CD4-positive, alpha-beta T cell treated with Interferon gamma for 1 hour (primary cell): ENCODE measurements around the gene EVI2B.
A peak's percentile ranks its signal among the peaks of the same experiment; 100 is the strongest.
"Not testable (repeated sequence)": the region's sequence is repeated elsewhere in the genome, so short reads cannot be mapped to it uniquely, and the experiment has no call there.

ENCODE experiments used
- DNase-seq: peaks from one replicate; pipeline ENCODE4 v3.0.0-alpha.2; 2020

Gene EVI2B

GRCh38 chr17:31313982-31314781, at the start of gene EVI2B:
Gene EVI2B (minus strand): TSS chr17:31314054. CDS start chr17:31305609, 8,445 bp downstream.
- no peak for DNase-seq

GRCh38 chr17:31357839-31358394, 44.1 kb upstream of the EVI2B start:
- no peak for DNase-seq

- no peak for DNase-seq
These were observed 43.2 kb upstream of the EVI2B start for GRCh38 chr17:31357091-31357490.

GRCh38 chr17:31355935-31356334, 42.1 kb upstream of the EVI2B start:
- DNase-seq = no peak

- DNase-seq = no peak
These were observed 35.6 kb upstream of the EVI2B start for GRCh38 chr17:31349454-31349853.

GRCh38 chr17:31345191-31345747, 31.4 kb upstream of the EVI2B start:
- not testable (repeated sequence) for DNase-seq

GRCh38 chr17:31339906-31340661, 26.2 kb upstream of the EVI2B start:
- no peak for DNase-seq

- DNase-seq = no peak
These were observed 15.4 kb upstream of the EVI2B start for GRCh38 chr17:31329221-31329620.

- DNase-seq = no peak
These were observed 14.3 kb upstream of the EVI2B start for GRCh38 chr17:31328160-31328535.

- no peak for DNase-seq
These were observed 13.8 kb upstream of the EVI2B start for GRCh38 chr17:31327534-31328159.

GRCh38 chr17:31323551-31323950, 9.7 kb upstream of the EVI2B start:
- DNase-seq = no peak

GRCh38 chr17:31321966-31322365, 8.1 kb upstream of the EVI2B start:
- peak; percentile 35 for DNase-seq

- peak; percentile 87 for DNase-seq
These were observed 7.6 kb upstream of the EVI2B start, which contains the start of gene EVI2A for GRCh38 chr17:31321481-31321880. Gene EVI2A (minus strand): TSS chr17:31321622. CDS start chr17:31319013, 2,609 bp downstream.

- DNase-seq = no peak
These were observed 6.9 kb upstream of the EVI2B start for GRCh38 chr17:31320791-31321190.

GRCh38 chr17:31320241-31320640, 6.4 kb upstream of the EVI2B start:
- DNase-seq = no peak

- no peak for DNase-seq
These were observed 5.2 kb upstream of the EVI2B start for GRCh38 chr17:31318851-31319661.

GRCh38 chr17:31318298-31318801, 4.5 kb upstream of the EVI2B start:
- peak; percentile 67 for DNase-seq

GRCh38 chr17:31314782-31315100, 887 bp upstream of the EVI2B start:
- no peak for DNase-seq

- peak; percentile 42 for DNase-seq
These were observed 1.6 kb downstream of the EVI2B start for GRCh38 chr17:31312223-31312622.

- DNase-seq = no peak
These were observed 2.3 kb downstream of the EVI2B start for GRCh38 chr17:31311526-31311925.

GRCh38 chr17:31310886-31311285, 3.0 kb downstream of the EVI2B start:
- DNase-seq = peak; percentile 26

- peak; percentile 78 for DNase-seq
These were observed 3.6 kb downstream of the EVI2B start for GRCh38 chr17:31310260-31310659.
